ENCODE results near the gene CERCAM.

DNA sequence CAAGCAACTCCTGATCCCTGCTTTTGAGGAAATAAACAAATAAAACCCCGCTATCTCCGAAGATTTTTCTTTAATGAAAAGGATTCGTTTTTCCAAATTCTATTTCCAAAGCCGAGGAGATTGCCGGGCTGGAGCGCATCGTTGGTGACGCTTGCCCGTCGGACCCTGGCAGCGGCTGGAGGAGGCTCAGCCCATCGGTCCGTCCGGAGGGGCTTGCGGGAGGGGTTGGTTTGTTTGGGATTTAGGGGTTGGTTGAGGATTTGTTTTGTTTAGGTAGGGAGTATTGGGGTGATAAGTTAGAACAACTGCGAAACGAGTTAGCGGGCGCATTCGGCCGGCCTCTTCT, 28.7 kb upstream of the CERCAM start:
- TF ChIP-seq POLR2AphosphoS5 (IDR thresholded peaks at IDR 0.05; ENCODE audit: borderline replicate concordance, low read depth, low read length) (no peak), EZH2 (IDR thresholded peaks at IDR 0.05) (no peak), FOXP2 (optimal IDR thresholded peaks at IDR 0.05; ENCODE audit: control extremely low read depth, extremely low read length, insufficient read depth) (no peak)

Data from SK-N-MC (cell line).